ENCODE data around the gene BLVRB. TPM values are rescaled to one million over a fixed set of nuclear protein-coding genes. Genes with fewer than 3 reads are reported as not detected.
"Not testable (repeated sequence)": the region's sequence is repeated elsewhere in the genome, so short reads cannot be mapped to it uniquely, and the experiment has no call there.

BLVRB gene
- total RNA-seq, 1 experiment from 2014 or later: 113 TPM

- TF ChIP-seq CTCF (IDR thresholded peaks at IDR 0.05 in 2 of 3, conservative IDR thresholded peaks at IDR 0.05 in 1 of 3; ENCODE audit: borderline replicate concordance in 1 of 3, insufficient read depth in 1 of 3, low read depth in 2 of 3, low read length in 2 of 3) (peak; percentile 74 to 84 (median 83); a peak in 5 of 6 replicates), ELF1 (IDR thresholded peaks at IDR 0.05; ENCODE audit: borderline replicate concordance, low read depth) (no peak), MAX (IDR thresholded peaks at IDR 0.05) (no peak; the same call in 1 of the 2 replicates), SRF (IDR thresholded peaks at IDR 0.05; ENCODE audit: low read depth) (no peak)
Observed at GRCh38 chr19:40464059-40465024, 1.2 kb downstream of the BLVRB start (continued).

- intact Hi-C loops (cut with micrococcal nuclease): loop anchor here (2.0 kb wide), 1 partner anchor 139 kb away; no protein-coding TSS in a partner anchor
- H3K4me2 ChIP-seq (ENCODE audit: low read length): peak overlapping the region; percentile 94
- CTCF ChIA-PET: interaction anchor here (0.8 to 3.3 kb wide), 19 partner anchors 10 to 323 kb away, joined by 3 to 30 read pairs (median 5); partner anchors contain the start of genes LTBP4 and SERTAD1
- not testable (repeated sequence) for H3K36me3 ChIP-seq (ENCODE audit: control insufficient read depth in 1 of 2, insufficient read depth in 2 of 2, low read length in 2 of 2); H4K20me1 ChIP-seq (ENCODE audit: insufficient read depth); H3K27me3 ChIP-seq (ENCODE audit: insufficient read depth, low read length); H3K9me3 ChIP-seq (ENCODE audit: control insufficient read depth in 1 of 2, insufficient read depth in 1 of 2, low read depth in 1 of 2, low read length in 2 of 2); H2AFZ ChIP-seq (ENCODE audit: low read depth, low read length, poor library complexity, severe bottlenecking); DNase-seq (ENCODE audit: low read depth, low spot score); H3K9me2 ChIP-seq (ENCODE audit: insufficient read depth)
- POLR2A ChIA-PET: interaction anchor here (1.0 to 4.0 kb wide), 10 partner anchors 9 to 139 kb away, joined by 3 to 24 read pairs (median 6); partner anchors contain the start of genes SERTAD1 and SERTAD3
- peaks cover 22% of the 10 kb centered on the region; the same call in 1 of the 2 replicates for H3K79me2 ChIP-seq (ENCODE audit: insufficient read depth, low read length)
- H3K4me3 ChIP-seq (replicated peaks in 1 of 2; ENCODE audit: low read depth in 1 of 2, low read length in 2 of 2): peak overlapping the region; percentile 93 to 95
- H3K4me1 ChIP-seq (ENCODE audit: control insufficient read depth in 1 of 2, insufficient read depth in 2 of 2, low read length in 2 of 2): peaks cover 13 to 34% of the 10 kb centered on the region in 2 experiments
- peak overlapping the region; percentile 89 for H3K27ac ChIP-seq (ENCODE audit: low read depth, low read length)
- RAD21 ChIA-PET (ENCODE audit: low non-redundant PET in 1 of 2, low total read pairs in 2 of 2, uncharacterized antibody in 2 of 2, unreplicated experiment in 2 of 2): interaction anchor here (0.7 to 2.5 kb wide), 7 partner anchors 10 to 139 kb away, joined by 3 to 7 read pairs (median 3); no protein-coding TSS in a partner anchor
- BruUV-seq (replicated peaks): TSS peak; percentile 88
- peak; percentile 4; the same call in 1 of the 2 replicates for ATAC-seq
- TF ChIP-seq SIN3A (IDR thresholded peaks at IDR 0.05; ENCODE audit: low read depth) (peak; percentile 12; the same call in 1 of the 2 replicates), MAX (IDR thresholded peaks at IDR 0.05) (0 out of 2 replicates have a peak, but pooled peaks have one; percentile 8), JUND (IDR thresholded peaks at IDR 0.05) (peak; percentile 24; the same call in 1 of the 2 replicates), CBX3 (IDR thresholded peaks at IDR 0.05; ENCODE audit: low read depth) (peak; percentile 54; the same call in 1 of the 2 replicates), POLR2AphosphoS5 (IDR thresholded peaks at IDR 0.05; ENCODE audit: low read depth, low read length) (peak; percentile 43; the same call in 1 of the 2 replicates), SP1 (IDR thresholded peaks at IDR 0.05; ENCODE audit: low read depth) (peak; percentile 26), CEBPB (IDR thresholded peaks at IDR 0.05; ENCODE audit: low read depth) (peak; percentile 91)
- H3K9ac ChIP-seq (ENCODE audit: low read length): peak overlapping the region; percentile 94
Observed at GRCh38 chr19:40463587-40464037, 1.9 kb downstream of the BLVRB start.
